ENCODE data around the gene CSAG1.
"Not testable (repeated sequence)": the region's sequence is repeated elsewhere in the genome, so short reads cannot be mapped to it uniquely, and the experiment has no call there.

Gene CSAG1

DNA sequence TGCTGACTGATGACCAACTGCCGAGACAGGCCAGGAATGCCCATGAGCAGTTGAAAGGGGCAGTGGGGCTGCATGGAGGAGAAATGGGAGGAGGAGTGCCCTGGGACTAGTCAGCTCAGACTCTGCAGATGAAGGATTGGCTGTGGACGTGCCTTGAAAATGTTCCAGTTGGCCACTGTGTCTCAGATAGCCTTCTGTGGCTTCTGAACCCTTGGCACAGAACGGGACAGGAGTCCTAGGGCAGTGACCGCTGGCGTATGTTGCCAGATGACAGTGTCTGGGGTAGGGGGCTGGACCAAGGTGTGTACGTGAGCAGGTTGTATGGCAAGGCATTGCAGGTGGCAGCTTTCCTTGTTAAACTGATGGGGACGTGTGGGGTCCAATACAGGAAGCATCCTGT is 27.0 kb downstream of the CSAG1 start:
- FAIRE-seq: not testable (repeated sequence)

DNA sequence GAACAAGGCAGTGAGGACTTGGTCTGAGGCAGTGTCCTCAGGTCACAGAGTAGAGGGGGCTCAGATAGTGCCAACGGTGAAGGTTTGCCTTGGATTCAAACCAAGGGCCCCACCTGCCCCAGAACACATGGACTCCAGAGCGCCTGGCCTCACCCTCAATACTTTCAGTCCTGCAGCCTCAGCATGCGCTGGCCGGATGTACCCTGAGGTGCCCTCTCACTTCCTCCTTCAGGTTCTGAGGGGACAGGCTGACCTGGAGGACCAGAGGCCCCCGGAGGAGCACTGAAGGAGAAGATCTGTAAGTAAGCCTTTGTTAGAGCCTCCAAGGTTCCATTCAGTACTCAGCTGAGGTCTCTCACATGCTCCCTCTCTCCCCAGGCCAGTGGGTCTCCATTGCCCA is 33.1 kb downstream of the CSAG1 start:
- not testable (repeated sequence) for FAIRE-seq

More for the DNA sequence above, 27.0 kb downstream of the CSAG1 start:
- not testable (repeated sequence) for DNase-seq (ENCODE audit: extremely low spot score, insufficient read length, low read depth)

DNA sequence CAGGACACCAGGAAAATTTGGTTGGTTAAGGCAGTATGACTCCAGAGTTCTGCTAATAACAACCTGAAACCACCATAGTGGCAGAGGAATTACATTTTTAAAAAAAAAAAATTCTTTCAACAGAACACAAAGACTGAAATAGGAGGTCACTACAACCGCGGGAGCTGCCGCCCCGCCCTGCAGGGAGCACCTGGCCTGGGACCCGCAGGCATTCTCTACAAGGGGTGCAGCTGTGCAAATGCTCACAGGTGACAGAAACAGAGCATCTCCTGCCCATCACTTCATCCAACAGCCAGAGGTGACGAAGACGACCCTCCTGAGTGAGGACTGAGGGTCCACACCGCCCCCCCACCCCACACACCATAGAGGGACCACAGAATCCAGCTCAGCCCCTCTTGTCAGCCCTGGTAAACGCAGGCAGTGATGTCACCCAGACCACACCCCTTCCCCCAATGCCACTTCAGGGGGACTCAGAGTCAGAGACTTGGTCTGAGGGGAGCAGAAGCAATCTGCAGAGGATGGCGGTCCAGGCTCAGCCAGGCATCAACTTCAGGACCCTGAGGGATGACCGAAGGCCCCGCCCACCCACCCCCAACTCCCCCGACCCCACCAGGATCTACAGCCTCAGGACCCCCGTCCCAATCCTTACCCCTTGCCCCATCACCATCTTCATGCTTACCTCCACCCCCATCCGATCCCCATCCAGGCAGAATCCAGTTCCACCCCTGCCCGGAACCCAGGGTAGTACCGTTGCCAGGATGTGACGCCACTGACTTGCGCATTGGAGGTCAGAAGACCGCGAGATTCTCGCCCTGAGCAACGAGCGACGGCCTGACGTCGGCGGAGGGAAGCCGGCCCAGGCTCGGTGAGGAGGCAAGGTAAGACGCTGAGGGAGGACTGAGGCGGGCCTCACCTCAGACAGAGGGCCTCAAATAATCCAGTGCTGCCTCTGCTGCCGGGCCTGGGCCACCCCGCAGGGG is 35.3 kb downstream of the CSAG1 start, which contains the start of gene MAGEA3:
Gene MAGEA3, plus strand, starts transcription at position 843 of the 980 bp plus-strand sequence. CDS start 2,039 bp downstream, outside the sequence.
- not testable (repeated sequence) for DNase-seq (ENCODE audit: extremely low spot score, insufficient read length, low read depth); FAIRE-seq

More for the DNA sequence above, 33.1 kb downstream of the CSAG1 start:
- not testable (repeated sequence) for DNase-seq (ENCODE audit: extremely low spot score, insufficient read length, low read depth)

DNA sequence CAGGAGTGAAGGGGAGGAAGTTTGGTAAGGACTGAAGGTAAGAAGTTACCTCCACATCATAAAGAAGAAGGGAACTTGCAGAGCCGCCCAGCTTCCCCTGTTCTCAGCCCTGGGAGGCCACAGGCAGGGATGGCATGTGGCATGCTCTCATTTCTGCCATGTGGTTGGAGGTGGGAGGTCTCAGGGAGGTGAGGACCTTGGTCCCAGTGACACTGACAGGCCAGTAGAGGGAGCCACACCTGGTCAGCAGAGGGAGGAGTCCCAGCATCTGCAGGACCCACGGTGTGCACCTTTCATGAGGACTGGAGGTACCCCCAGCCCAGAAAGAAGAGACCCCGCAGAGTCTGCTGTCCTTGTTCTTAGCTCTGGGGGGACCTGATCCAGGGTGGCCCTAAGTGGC is 52.5 kb downstream of the CSAG1 start:
- FAIRE-seq: peak; percentile 90
- not testable (repeated sequence) for DNase-seq (ENCODE audit: extremely low spot score, insufficient read length, low read depth)
